K562 (cell line): Measurements from ENCODE around the gene KCNQ5. TPM values are rescaled to one million over a fixed set of nuclear protein-coding genes. Genes with fewer than 3 reads are reported as not detected.
"Not testable (repeated sequence)": the region's sequence is repeated elsewhere in the genome, so short reads cannot be mapped to it uniquely, and the experiment has no call there.

Experiments used
- ATAC-seq: fragments of 200-7000 bp; cut with Tn5 transposase; 3 replicates; pipeline ENCODE4 v1.9.1; 2020; ENCODE audit warnings: moderate library complexity
- BruUV-seq: library from RNA; stranded (reverse); fragments of 400-500 nt; replicated peaks from 2 replicates; lab custom pipeline; 2021; lab: Mats Ljungman, UMichigan
- CTCF ChIA-PET: fragments of 300-600 bp; formaldehyde crosslinking; extraction: SDS; loops from one replicate; lab custom pipeline; 2021; ENCODE audit warnings: low intra/inter-chr PET ratio; lab: Yijun Ruan, JAX
- POLR2A ChIA-PET: fragments of 300-600, 350-650 bp; sonication (Branson Sonifier 250); formaldehyde crosslinking; extraction: SDS; loops from one replicate; lab custom pipeline; 2021; ENCODE audit warnings: antibody characterized with exemption, inconsistent platforms; lab: Yijun Ruan, JAX
- DNase-seq, 4 experiments: peaks; one replicate each; pipeline versions ENCODE4 v3.0.0 to v3.0.0-alpha.2; 2011 to 2018; ENCODE audit warnings: low spot score in 3 of 4, mixed read lengths in 3 of 4; ENCODE audit errors: extremely low read depth in 1 of 4
- FAIRE-seq: peaks from 2 replicates; lab custom pipeline; 2011; peaks lifted over from hg19 to GRCh38; lab: Jason Lieb, UNC
- H2AFZ ChIP-seq: 2 replicates; pipeline ENCODE4 v1.6.0; 2011; ENCODE audit warnings: low read depth, low read length, control low read depth, inconsistent platforms
- H3K27ac ChIP-seq: fragments of 200-600 bp; 3 replicates; pipeline ENCODE4 v1.8.0; 2011; ENCODE audit warnings: low read depth, mild to moderate bottlenecking, control low read depth, inconsistent platforms, low read length, moderate library complexity, mixed read lengths; ENCODE audit errors: extremely low read depth
- H3K27me3 ChIP-seq, 2 experiments: fragments of 300-600 bp in 1 of 2; 2 replicates in 1 of 2; 3 replicates in 1 of 2; pipeline versions ENCODE4 v1.6.0 to v1.8.0; 2011; ENCODE audit warnings: inconsistent platforms in 2 of 2, low read length in 2 of 2, mild to moderate bottlenecking in 1 of 2, mixed read lengths in 1 of 2, moderate library complexity in 1 of 2; ENCODE audit not compliant: control insufficient read depth in 2 of 2, insufficient read depth in 2 of 2
- H3K36me3 ChIP-seq: fragments of 300-600 bp; 3 replicates; pipeline ENCODE4 v1.8.0; 2011; ENCODE audit warnings: mild to moderate bottlenecking, low read length, inconsistent platforms; ENCODE audit not compliant: control insufficient read depth, insufficient read depth
- H3K4me1 ChIP-seq, 2 experiments: fragments of 200-600 bp in 1 of 2; replicated peaks in 1 of 2; 2 replicates in 1 of 2; 3 replicates in 1 of 2; pipeline versions ENCODE4 v1.5.1 to v1.8.0; 2011; ENCODE audit warnings: inconsistent platforms in 2 of 2, low read length in 2 of 2, mild to moderate bottlenecking in 1 of 2, mixed read lengths in 1 of 2, moderate library complexity in 1 of 2; ENCODE audit not compliant: control insufficient read depth in 2 of 2, insufficient read depth in 2 of 2
- H3K4me2 ChIP-seq: 2 replicates; pipeline ENCODE4 v1.6.1; 2011; ENCODE audit warnings: low read length, control low read depth, inconsistent platforms, mixed read lengths; ENCODE audit not compliant: insufficient read depth
- H3K4me3 ChIP-seq: fragments of 200-600 bp; sonication (generic), shearing (Covaris generic); 2 replicates; pipeline ENCODE4 v1.5.1; 2016; ENCODE audit warnings: control low read depth, inconsistent platforms
- H3K79me2 ChIP-seq: fragments of 200-600 bp; 3 replicates; pipeline ENCODE4 v1.8.0; 2011; ENCODE audit warnings: low read length, inconsistent platforms; ENCODE audit not compliant: control insufficient read depth, insufficient read depth
- H3K9ac ChIP-seq, 2 experiments: 2 replicates each; pipeline versions ENCODE4 v1.6.0 to v1.6.1; 2011; ENCODE audit warnings: low read depth in 2 of 2, low read length in 2 of 2, control low read depth in 1 of 2, inconsistent platforms in 1 of 2, mild to moderate bottlenecking in 1 of 2, mixed read lengths in 1 of 2; ENCODE audit not compliant: insufficient read depth in 1 of 2
- H3K9me1 ChIP-seq: one replicate; pipeline ENCODE4 v1.6.0; 2011; ENCODE audit warnings: inconsistent platforms, mild to moderate bottlenecking, low read length, moderate library complexity; ENCODE audit not compliant: control insufficient read depth, insufficient read depth
- H3K9me3 ChIP-seq: replicated peaks from 2 replicates; pipeline ENCODE4 v1.5.1; 2011; ENCODE audit warnings: low read depth, low read length, inconsistent platforms; ENCODE audit not compliant: control insufficient read depth, insufficient read depth
- H4K20me1 ChIP-seq: replicated peaks from 2 replicates; pipeline ENCODE4 v1.6.1; 2011; ENCODE audit warnings: low read length, inconsistent platforms, mixed read lengths; ENCODE audit not compliant: control insufficient read depth, insufficient read depth
- BCOR ChIP-seq: fragments of 450-650 bp; IDR thresholded peaks from 2 replicates; pipeline ENCODE4 v1.6.1; 2016
- HMG20A ChIP-seq: fragments of 450-650 bp; formaldehyde crosslinking; conservative IDR thresholded peaks from 2 replicates; pipeline ENCODE4 v1.4.0; 2020; ENCODE audit warnings: mild to moderate bottlenecking, mixed read lengths
- JUN ChIP-seq, 2 experiments: sonication (generic) in 1 of 2; formaldehyde crosslinking in 1 of 2; IDR thresholded peaks; 2 replicates each; pipeline versions ENCODE4 v1.6.1 to v1.8.0; 2012 to 2022; ENCODE audit warnings: borderline replicate concordance in 2 of 2, mild to moderate bottlenecking in 2 of 2, improper control_type of control experiment in 1 of 2, low read depth in 1 of 2, low read length in 1 of 2, missing genetic modification reagents in 1 of 2
- KDM1A ChIP-seq, 2 experiments: fragments of 450-650 bp; IDR thresholded peaks; 2 replicates each; pipeline ENCODE4 v1.6.1; 2016; ENCODE audit warnings: mild to moderate bottlenecking in 2 of 2
- MAFG ChIP-seq: fragments of 450-650 bp; conservative IDR thresholded peaks from 2 replicates; pipeline ENCODE4 v1.6.1; 2016; ENCODE audit warnings: missing genetic modification characterization, missing compliant biosample characterization
- MXI1 ChIP-seq: IDR thresholded peaks from 2 replicates; pipeline ENCODE4 v1.6.1; 2011; ENCODE audit warnings: low read depth, mild to moderate bottlenecking, improper control_type of control experiment, low read length
- NR1H2 ChIP-seq: sonication (generic); formaldehyde crosslinking; IDR thresholded peaks from 2 replicates; pipeline ENCODE4 v1.4.0; 2020; ENCODE audit warnings: mild to moderate bottlenecking, missing genetic modification reagents
- POLR2AphosphoS2 ChIP-seq: IDR thresholded peaks from 2 replicates; pipeline ENCODE4 v1.6.1; 2012; ENCODE audit warnings: low read length, improper control_type of control experiment
- PTRF ChIP-seq: fragments of 450-650 bp; IDR thresholded peaks from 2 replicates; pipeline ENCODE4 v1.6.1; 2016; ENCODE audit warnings: mild to moderate bottlenecking, missing genetic modification characterization, missing compliant biosample characterization
- SNRNP70 ChIP-seq: fragments of 200-400 bp; formaldehyde crosslinking; optimal IDR thresholded peaks from 2 replicates; pipeline ENCODE3; 2017; ENCODE audit warnings: low read depth, low read length
- THRB ChIP-seq: fragments of 450-650 bp; formaldehyde crosslinking; conservative IDR thresholded peaks from 2 replicates; pipeline ENCODE4 v1.4.0; 2022; ENCODE audit warnings: mild to moderate bottlenecking, missing genetic modification characterization
- ZC3H11A ChIP-seq: IDR thresholded peaks from 2 replicates; pipeline ENCODE4 v1.6.1; 2012; ENCODE audit warnings: low read depth, low read length, improper control_type of control experiment
- WGBS: fragments of 100-300 bp; shearing (Covaris generic); methylation state at CpG from one replicate; pipeline ENCODE4 v1.1.6; 2016; ENCODE audit warnings: low coverage, mixed read lengths; ENCODE audit not compliant: insufficient coverage; ENCODE audit errors: missing lambda C conversion rate; 5-methylcytosine and 5-hydroxymethylcytosine counted together
- in situ Hi-C: fragments of 300-500 bp; cut with MboI; formaldehyde crosslinking; loops from 4 replicates; pipeline ENCODE4 v1.15.0; 2018; ENCODE audit warnings: inconsistent platforms, mixed read lengths
- intact Hi-C: fragments of 100-400 bp; cut with micrococcal nuclease; formaldehyde crosslinking; loops from 2 replicates; pipeline ENCODE4 v1.14.2; 2022
- polyA plus RNA-seq, 8 experiments: library from polyadenylated mRNA; depleted of rRNA in 4 of 8; stranded (reverse) in 5 of 8; unstranded in 3 of 8; fragments of >200 nt; fragmentation: Nextera tagmentation in 2 of 8; fragmentation: Illumina TruSeq in 1 of 8; extraction: Ambion mirVana in 2 of 8; extraction: Trizol in 1 of 8; gene quantifications; 2 replicates each; pipeline versions ENCODE4 v1.2.1 to v1.2.3, GENCODE V29; 2011 to 2014; ENCODE audit warnings: inconsistent platforms in 1 of 8, missing spikeins in 1 of 8
- total RNA-seq, 7 experiments: library from RNA; depleted of rRNA in 6 of 7; stranded (reverse); fragments of >200 nt in 6 of 7; fragmentation: Illumina TruSeq in 2 of 7; extraction: Trizol in 2 of 7; gene quantifications; 2 replicates each; pipeline versions ENCODE4 v1.2.1 to v1.2.3, GENCODE V29; 2011 to 2021; ENCODE audit warnings: low replicate concordance in 1 of 7
- TF ChIP-seq, protein P1 (sequence below): fragments of 250-450 bp; sonication (Bioruptor Pico); IDR thresholded peaks from 2 replicates; pipeline ENCODE4 v1.5.0; 2022; ENCODE audit warnings: mild to moderate bottlenecking

Gene KCNQ5
- total and polyA plus RNA-seq, 9 of the 15 experiments (the other 6 are each of a cell fraction or from before 2014, with no cell fraction given) = 0.31 to 5.9 (median 2.6) TPM

GRCh38 chr6:73193302-73193701 lies 571.4 kb downstream of the KCNQ5 start:
- H3K9ac ChIP-seq, CTCF ChIA-PET, H3K9me1 ChIP-seq, H3K4me2 ChIP-seq, H3K4me1 ChIP-seq, intact Hi-C loops, H4K20me1 ChIP-seq, H3K79me2 ChIP-seq, H3K9me3 ChIP-seq, H3K27ac ChIP-seq, FAIRE-seq, H2AFZ ChIP-seq, H3K4me3 ChIP-seq, in situ Hi-C loops, DNase-seq, POLR2A ChIA-PET, H3K27me3 ChIP-seq, ATAC-seq, H3K36me3 ChIP-seq, BruUV-seq: not testable (repeated sequence)
- 34% methylated on average over 4 of the region's 4 CpGs for WGBS

DNA sequence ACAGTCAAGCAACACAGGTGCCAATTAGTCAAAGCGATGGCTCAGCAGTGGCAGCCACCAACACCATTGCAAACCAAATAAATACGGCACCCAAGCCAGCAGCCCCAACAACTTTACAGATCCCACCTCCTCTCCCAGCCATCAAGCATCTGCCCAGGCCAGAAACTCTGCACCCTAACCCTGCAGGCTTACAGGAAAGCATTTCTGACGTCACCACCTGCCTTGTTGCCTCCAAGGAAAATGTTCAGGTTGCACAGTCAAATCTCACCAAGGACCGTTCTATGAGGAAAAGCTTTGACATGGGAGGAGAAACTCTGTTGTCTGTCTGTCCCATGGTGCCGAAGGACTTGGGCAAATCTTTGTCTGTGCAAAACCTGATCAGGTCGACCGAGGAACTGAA lies 572.9 kb downstream of the KCNQ5 start:
- no peaks in the 10 kb centered on the region for H4K20me1 ChIP-seq
- no peaks in the 10 kb centered on the region for H3K4me1 ChIP-seq
- no peaks in the 10 kb centered on the region for H3K9me3 ChIP-seq
- no peak overlapping the region for H3K4me3 ChIP-seq
- H3K9me1 ChIP-seq = no peaks in the 10 kb centered on the region
- no peak for ATAC-seq
- ChIA-PET CTCF (no interaction called here), POLR2A (no interaction called here)
- H2AFZ ChIP-seq = no peak overlapping the region
- H3K27ac ChIP-seq = no peak overlapping the region
- no peak overlapping the region for H3K9ac ChIP-seq
- intact Hi-C loops (no loop called here), in situ Hi-C loops (no loop called here)
- no peaks in the 10 kb centered on the region for H3K79me2 ChIP-seq
- H3K27me3 ChIP-seq = peaks cover 0 to 4% of the 10 kb centered on the region in 2 experiments; a peak in 1 of 5 replicates
- BruUV-seq = no TSS peak
- no peaks in the 10 kb centered on the region for H3K36me3 ChIP-seq
- no peak overlapping the region for H3K4me2 ChIP-seq
- no peak for DNase-seq
- FAIRE-seq = no peak
- WGBS = 32% methylated on average over 7 of the region's 7 CpGs
- TF ChIP-seq HMG20A (CRISPR knock-in tag) (no peak), THRB (CRISPR knock-in tag) (no peak), KDM1A (IDR thresholded peaks at IDR 0.05) (no peak), MXI1 (no peak), MAFG (tag) (no peak), BCOR (no peak), NR1H2 (no peak), POLR2AphosphoS2 (no peak), PTRF (tag) (no peak), ZC3H11A (no peak), SNRNP70 (no peak), JUN (IDR thresholded peaks at IDR 0.05; ENCODE audit: borderline replicate concordance, low read depth, low read length) (no peak), JUN (CRISPR knock-in tag; IDR thresholded peaks at IDR 0.05; ENCODE audit: borderline replicate concordance) (no peak)
- TF ChIP-seq, protein P1, sequence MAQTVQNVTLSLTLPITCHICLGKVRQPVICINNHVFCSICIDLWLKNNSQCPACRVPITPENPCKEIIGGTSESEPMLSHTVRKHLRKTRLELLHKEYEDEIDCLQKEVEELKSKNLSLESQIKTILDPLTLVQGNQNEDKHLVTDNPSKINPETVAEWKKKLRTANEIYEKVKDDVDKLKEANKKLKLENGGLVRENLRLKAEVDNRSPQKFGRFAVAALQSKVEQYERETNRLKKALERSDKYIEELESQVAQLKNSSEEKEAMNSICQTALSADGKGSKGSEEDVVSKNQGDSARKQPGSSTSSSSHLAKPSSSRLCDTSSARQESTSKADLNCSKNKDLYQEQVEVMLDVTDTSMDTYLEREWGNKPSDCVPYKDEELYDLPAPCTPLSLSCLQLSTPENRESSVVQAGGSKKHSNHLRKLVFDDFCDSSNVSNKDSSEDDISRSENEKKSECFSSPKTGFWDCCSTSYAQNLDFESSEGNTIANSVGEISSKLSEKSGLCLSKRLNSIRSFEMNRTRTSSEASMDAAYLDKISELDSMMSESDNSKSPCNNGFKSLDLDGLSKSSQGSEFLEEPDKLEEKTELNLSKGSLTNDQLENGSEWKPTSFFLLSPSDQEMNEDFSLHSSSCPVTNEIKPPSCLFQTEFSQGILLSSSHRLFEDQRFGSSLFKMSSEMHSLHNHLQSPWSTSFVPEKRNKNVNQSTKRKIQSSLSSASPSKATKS = no peak
